ENCODE data around the gene ANKS1B.

The ANKS1B gene

GRCh38 chr12:99736760-99737269, 247.9 kb downstream of the ANKS1B start:
- Histone ChIP-seq H3K9me2 (ENCODE audit: low read depth, low read length) (no peaks in the 10 kb centered on the region), H3K27ac (ENCODE audit: low read depth, low read length, poor library complexity, severe bottlenecking) (no peak overlapping the region), H3K4me3 (ENCODE audit: low read depth, low read length, poor library complexity, severe bottlenecking) (no peak overlapping the region), H2AFZ (ENCODE audit: low read length) (no peak overlapping the region), H3K79me2 (ENCODE audit: insufficient read depth, low read length) (no peaks in the 10 kb centered on the region), H3K27me3 (ENCODE audit: insufficient read depth, low read length) (no peaks in the 10 kb centered on the region), H3K36me3 (ENCODE audit: insufficient read depth, low read length) (no peaks in the 10 kb centered on the region), H3K9ac (ENCODE audit: low read length) (no peak overlapping the region), H3K4me2 (ENCODE audit: low read length) (no peak overlapping the region), H3K9me3 (ENCODE audit: low read length) (no peaks in the 10 kb centered on the region), H3K4me1 (ENCODE audit: insufficient read depth, low read length, severe bottlenecking) (no peaks in the 10 kb centered on the region), H3F3A (ENCODE audit: insufficient read depth, low read length) (no peaks in the 10 kb centered on the region), H4K20me1 (ENCODE audit: insufficient read depth, low read length) (no peaks in the 10 kb centered on the region)
- TF ChIP-seq, protein P1, sequence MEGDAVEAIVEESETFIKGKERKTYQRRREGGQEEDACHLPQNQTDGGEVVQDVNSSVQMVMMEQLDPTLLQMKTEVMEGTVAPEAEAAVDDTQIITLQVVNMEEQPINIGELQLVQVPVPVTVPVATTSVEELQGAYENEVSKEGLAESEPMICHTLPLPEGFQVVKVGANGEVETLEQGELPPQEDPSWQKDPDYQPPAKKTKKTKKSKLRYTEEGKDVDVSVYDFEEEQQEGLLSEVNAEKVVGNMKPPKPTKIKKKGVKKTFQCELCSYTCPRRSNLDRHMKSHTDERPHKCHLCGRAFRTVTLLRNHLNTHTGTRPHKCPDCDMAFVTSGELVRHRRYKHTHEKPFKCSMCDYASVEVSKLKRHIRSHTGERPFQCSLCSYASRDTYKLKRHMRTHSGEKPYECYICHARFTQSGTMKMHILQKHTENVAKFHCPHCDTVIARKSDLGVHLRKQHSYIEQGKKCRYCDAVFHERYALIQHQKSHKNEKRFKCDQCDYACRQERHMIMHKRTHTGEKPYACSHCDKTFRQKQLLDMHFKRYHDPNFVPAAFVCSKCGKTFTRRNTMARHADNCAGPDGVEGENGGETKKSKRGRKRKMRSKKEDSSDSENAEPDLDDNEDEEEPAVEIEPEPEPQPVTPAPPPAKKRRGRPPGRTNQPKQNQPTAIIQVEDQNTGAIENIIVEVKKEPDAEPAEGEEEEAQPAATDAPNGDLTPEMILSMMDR (IDR thresholded peaks at IDR 0.05; ENCODE audit: low read length), result no peak
- TF ChIP-seq EZH2 (IDR thresholded peaks at IDR 0.05; ENCODE audit: borderline replicate concordance, low read length), result no peak

DNA sequence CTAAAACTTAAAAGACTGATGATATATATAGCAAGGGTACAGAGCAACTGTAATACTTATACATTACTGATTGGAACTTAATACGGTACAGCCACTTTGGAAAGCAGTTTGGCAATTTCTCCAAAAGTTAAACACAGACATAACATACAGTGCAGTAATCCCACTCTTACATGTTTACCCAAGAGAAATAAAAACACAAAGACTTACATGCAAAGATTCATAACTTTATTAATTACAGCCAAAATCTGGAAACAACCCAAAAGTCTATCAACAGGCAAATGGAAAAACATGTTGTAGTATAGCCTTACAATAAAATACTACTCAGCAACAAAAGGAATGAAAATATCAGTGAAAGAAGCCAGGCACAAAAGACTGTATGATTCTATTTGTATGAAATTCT, 252.6 kb downstream of the ANKS1B start:
- H3K4me1 ChIP-seq (ENCODE audit: insufficient read depth, low read length, severe bottlenecking), result no peaks in the 10 kb centered on the region
- no peaks in the 10 kb centered on the region for H3K36me3 ChIP-seq (ENCODE audit: insufficient read depth, low read length)
- H3K4me3 ChIP-seq (ENCODE audit: low read depth, low read length, poor library complexity, severe bottlenecking), result no peak overlapping the region

DNA sequence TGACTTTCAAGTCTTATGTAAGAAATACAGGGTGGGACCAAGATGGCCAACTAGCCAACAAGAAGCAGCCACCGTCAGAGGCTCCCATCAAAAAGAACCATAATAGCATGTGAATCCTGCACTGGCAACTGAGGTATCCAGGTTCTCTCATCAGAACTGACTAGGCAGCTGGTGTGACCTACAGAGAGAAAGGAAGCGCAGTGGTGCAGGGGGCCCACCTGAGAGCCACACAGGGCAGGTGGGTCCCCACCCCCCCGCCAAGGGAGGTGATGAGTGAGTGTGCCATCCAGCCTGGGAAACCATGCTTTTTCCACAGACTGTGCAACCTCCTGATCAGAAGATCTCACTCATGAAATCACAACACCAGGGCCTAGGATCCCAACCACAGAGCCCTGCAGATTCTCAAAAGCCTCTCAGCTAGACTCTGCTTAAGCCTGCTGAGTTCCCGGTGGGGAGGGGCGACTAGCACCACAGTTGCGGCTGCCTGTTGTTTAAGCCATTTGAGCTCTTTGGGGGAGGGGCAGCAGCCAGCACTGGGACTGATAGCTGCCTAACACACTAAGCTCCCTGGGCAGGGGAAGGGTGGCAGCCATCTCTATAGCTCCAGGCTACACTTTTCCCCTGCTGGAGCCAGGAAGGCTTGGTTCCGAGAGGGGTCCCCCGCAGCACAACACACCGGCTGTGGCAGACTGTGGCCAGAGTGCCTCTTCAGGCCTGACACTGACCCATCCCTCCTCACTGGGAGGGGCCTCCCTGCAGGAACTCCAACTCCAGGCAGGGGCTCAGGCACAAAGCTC, 261.8 kb downstream of the ANKS1B start:
- no peaks in the 10 kb centered on the region for H4K20me1 ChIP-seq (ENCODE audit: insufficient read depth, low read length)
- H3F3A ChIP-seq (ENCODE audit: insufficient read depth, low read length), result no peaks in the 10 kb centered on the region
- H3K4me2 ChIP-seq (ENCODE audit: low read length), result no peak overlapping the region
- no peaks in the 10 kb centered on the region for H3K36me3 ChIP-seq (ENCODE audit: insufficient read depth, low read length)
- H3K27ac ChIP-seq (ENCODE audit: low read depth, low read length, poor library complexity, severe bottlenecking), result no peak overlapping the region
- H3K9ac ChIP-seq (ENCODE audit: low read length), result no peak overlapping the region
- no peak overlapping the region for H2AFZ ChIP-seq (ENCODE audit: low read length)
- H3K9me3 ChIP-seq (ENCODE audit: low read length), result no peaks in the 10 kb centered on the region
- H3K4me3 ChIP-seq (ENCODE audit: low read depth, low read length, poor library complexity, severe bottlenecking), result no peak overlapping the region
- no peaks in the 10 kb centered on the region for H3K27me3 ChIP-seq (ENCODE audit: insufficient read depth, low read length)
- no peaks in the 10 kb centered on the region for H3K9me2 ChIP-seq (ENCODE audit: low read depth, low read length)
- no peak for TF ChIP-seq EZH2 (IDR thresholded peaks at IDR 0.05; ENCODE audit: borderline replicate concordance, low read length)
- TF ChIP-seq, protein P1 (IDR thresholded peaks at IDR 0.05; ENCODE audit: low read length), result no peak
- no peaks in the 10 kb centered on the region for H3K79me2 ChIP-seq (ENCODE audit: insufficient read depth, low read length)
- no peaks in the 10 kb centered on the region for H3K4me1 ChIP-seq (ENCODE audit: insufficient read depth, low read length, severe bottlenecking)

More for the DNA sequence above, 252.6 kb downstream of the ANKS1B start:
- Histone ChIP-seq H3K9me2 (ENCODE audit: low read depth, low read length) (no peaks in the 10 kb centered on the region), H3F3A (ENCODE audit: insufficient read depth, low read length) (no peaks in the 10 kb centered on the region), H3K9ac (ENCODE audit: low read length) (no peak overlapping the region), H2AFZ (ENCODE audit: low read length) (no peak overlapping the region), H3K9me3 (ENCODE audit: low read length) (no peaks in the 10 kb centered on the region), H4K20me1 (ENCODE audit: insufficient read depth, low read length) (no peaks in the 10 kb centered on the region), H3K27ac (ENCODE audit: low read depth, low read length, poor library complexity, severe bottlenecking) (no peak overlapping the region), H3K79me2 (ENCODE audit: insufficient read depth, low read length) (no peaks in the 10 kb centered on the region), H3K4me2 (ENCODE audit: low read length) (no peak overlapping the region), H3K27me3 (ENCODE audit: insufficient read depth, low read length) (no peaks in the 10 kb centered on the region)
- TF ChIP-seq, protein P1 (IDR thresholded peaks at IDR 0.05; ENCODE audit: low read length), result no peak

Data from OCI-LY1 (cell line).